Stimulated activated effector memory CD8-positive, alpha-beta T cell treated with anti-CD3 and anti-CD28 coated beads, Interleukin-12 subunit alpha, Interleukin-12 subunit beta, amount 100 ng/mL, for 72 hours (primary cell): ENCODE results near the gene SPAG17.

ENCODE experiments used
- ATAC-seq: fragments of 150-1000 bp; cut with Tn5 transposase; 2 replicates; pipeline ENCODE4 v1.10.0; 2021
- DNase-seq, 2 donors: peaks; one replicate each; pipeline ENCODE4 v3.0.0; 2021 to 2022; ENCODE audit warnings: low spot score in 2 of 2
- H3K27ac Mint-ChIP-seq: one replicate; pipeline ENCODE4 v1.8.0; 2022; ENCODE audit warnings: mild to moderate bottlenecking, mixed read lengths
- H3K36me3 Mint-ChIP-seq: one replicate; pipeline ENCODE4 v1.8.0; 2022; ENCODE audit warnings: mild to moderate bottlenecking, mixed read lengths
- H3K4me1 Mint-ChIP-seq: one replicate; pipeline ENCODE4 v1.8.0; 2022; ENCODE audit warnings: mixed read lengths
- H3K4me3 Mint-ChIP-seq: one replicate; pipeline ENCODE4 v1.8.0; 2022; ENCODE audit warnings: mild to moderate bottlenecking, mixed read lengths
- H3K9me3 Mint-ChIP-seq: one replicate; pipeline ENCODE4 v1.8.0; 2022; ENCODE audit warnings: mixed read lengths

SPAG17 gene

GRCh38 chr1:118021668-118022067 lies 163.4 kb downstream of the SPAG17 start:
- Mint-ChIP-seq H3K36me3 (no peaks in the 10 kb centered on the region), H3K4me1 (no peaks in the 10 kb centered on the region), H3K27ac (no peak overlapping the region), H3K4me3 (no peak overlapping the region), H3K9me3 (no peaks in the 10 kb centered on the region)
- DNase-seq: no peak
- ATAC-seq: no peak

GRCh38 chr1:118018060-118018459 lies 167.0 kb downstream of the SPAG17 start:
- DNase-seq (no peak), ATAC-seq (no peak)
- H3K4me3 Mint-ChIP-seq: no peak overlapping the region
- H3K9me3 Mint-ChIP-seq: no peaks in the 10 kb centered on the region
- H3K36me3 Mint-ChIP-seq: no peaks in the 10 kb centered on the region
- H3K4me1 Mint-ChIP-seq: no peaks in the 10 kb centered on the region
- no peak overlapping the region for H3K27ac Mint-ChIP-seq

- no peak overlapping the region for H3K4me3 Mint-ChIP-seq
- H3K4me1 Mint-ChIP-seq: no peaks in the 10 kb centered on the region
- no peaks in the 10 kb centered on the region for H3K36me3 Mint-ChIP-seq
- ATAC-seq: no peak
- no peak for DNase-seq
- no peak overlapping the region for H3K27ac Mint-ChIP-seq
- no peaks in the 10 kb centered on the region for H3K9me3 Mint-ChIP-seq
These were observed 171.1 kb downstream of the SPAG17 start for GRCh38 chr1:118013938-118014337.

GRCh38 chr1:118013336-118013735 lies 171.7 kb downstream of the SPAG17 start:
- no peaks in the 10 kb centered on the region for H3K4me1 Mint-ChIP-seq
- no peaks in the 10 kb centered on the region for H3K9me3 Mint-ChIP-seq
- H3K4me3 Mint-ChIP-seq: no peak overlapping the region

GRCh38 chr1:118012515-118013124 lies 172.4 kb downstream of the SPAG17 start:
- H3K36me3 Mint-ChIP-seq: no peaks in the 10 kb centered on the region
- no peaks in the 10 kb centered on the region for H3K4me1 Mint-ChIP-seq
- no peak overlapping the region for H3K27ac Mint-ChIP-seq
- peak; percentile 16 for ATAC-seq
- H3K9me3 Mint-ChIP-seq: no peaks in the 10 kb centered on the region
- no peak for DNase-seq
- H3K4me3 Mint-ChIP-seq: no peak overlapping the region

More at GRCh38 chr1:118013336-118013735, 171.7 kb downstream of the SPAG17 start:
- H3K36me3 Mint-ChIP-seq: no peaks in the 10 kb centered on the region
- H3K27ac Mint-ChIP-seq: no peak overlapping the region
- ATAC-seq (no peak), DNase-seq (no peak)

- Mint-ChIP-seq H3K4me3 (no peak overlapping the region), H3K4me1 (no peaks in the 10 kb centered on the region), H3K9me3 (peaks cover 2% of the 10 kb centered on the region), H3K27ac (no peak overlapping the region), H3K36me3 (no peaks in the 10 kb centered on the region)
- DNase-seq (no peak), ATAC-seq (no peak)
These were observed 177.0 kb downstream of the SPAG17 start for GRCh38 chr1:118008011-118008410.

- Mint-ChIP-seq H3K27ac (no peak overlapping the region), H3K9me3 (peaks cover 2% of the 10 kb centered on the region), H3K36me3 (no peaks in the 10 kb centered on the region), H3K4me3 (no peak overlapping the region), H3K4me1 (no peaks in the 10 kb centered on the region)
- DNase-seq: no peak
- no peak for ATAC-seq
These were observed 177.6 kb downstream of the SPAG17 start for GRCh38 chr1:118007391-118007790.

GRCh38 chr1:118004312-118004711 lies 180.7 kb downstream of the SPAG17 start:
- Mint-ChIP-seq H3K4me3 (no peak overlapping the region), H3K27ac (no peak overlapping the region), H3K4me1 (no peaks in the 10 kb centered on the region), H3K9me3 (peaks cover 6% of the 10 kb centered on the region), H3K36me3 (no peaks in the 10 kb centered on the region)
- no peak for ATAC-seq
- DNase-seq: no peak

GRCh38 chr1:117985973-117986372 lies 199.1 kb downstream of the SPAG17 start:
- H3K27ac Mint-ChIP-seq: no peak overlapping the region
- no peak overlapping the region for H3K4me3 Mint-ChIP-seq
- no peaks in the 10 kb centered on the region for H3K36me3 Mint-ChIP-seq
- no peak for DNase-seq
- no peaks in the 10 kb centered on the region for H3K9me3 Mint-ChIP-seq
- ATAC-seq: no peak
- no peaks in the 10 kb centered on the region for H3K4me1 Mint-ChIP-seq

- Mint-ChIP-seq H3K9me3 (no peaks in the 10 kb centered on the region), H3K27ac (no peak overlapping the region), H3K4me3 (no peak overlapping the region), H3K36me3 (no peaks in the 10 kb centered on the region), H3K4me1 (no peaks in the 10 kb centered on the region)
- ATAC-seq: no peak
- no peak for DNase-seq
These were observed 199.8 kb downstream of the SPAG17 start for GRCh38 chr1:117985239-117985638.

GRCh38 chr1:117981455-117982192 lies 203.4 kb downstream of the SPAG17 start:
- H3K9me3 Mint-ChIP-seq: no peaks in the 10 kb centered on the region
- no peaks in the 10 kb centered on the region for H3K4me1 Mint-ChIP-seq
- no peak overlapping the region for H3K27ac Mint-ChIP-seq
- no peaks in the 10 kb centered on the region for H3K36me3 Mint-ChIP-seq
- ATAC-seq (no peak), DNase-seq (no peak)
- no peak overlapping the region for H3K4me3 Mint-ChIP-seq

GRCh38 chr1:117976381-117976780 lies 208.6 kb downstream of the SPAG17 start:
- no peaks in the 10 kb centered on the region for H3K4me1 Mint-ChIP-seq
- no peaks in the 10 kb centered on the region for H3K9me3 Mint-ChIP-seq
- no peak overlapping the region for H3K27ac Mint-ChIP-seq
- H3K4me3 Mint-ChIP-seq: no peak overlapping the region
- ATAC-seq (peak; percentile 32), DNase-seq (no peak)
- no peaks in the 10 kb centered on the region for H3K36me3 Mint-ChIP-seq

GRCh38 chr1:117971777-117972176 lies 213.3 kb downstream of the SPAG17 start:
- Mint-ChIP-seq H3K4me3 (no peak overlapping the region), H3K36me3 (no peaks in the 10 kb centered on the region)

GRCh38 chr1:117970252-117970651 lies 214.8 kb downstream of the SPAG17 start:
- DNase-seq (no peak), ATAC-seq (no peak)
- Mint-ChIP-seq H3K27ac (no peak overlapping the region), H3K9me3 (no peaks in the 10 kb centered on the region), H3K4me1 (no peaks in the 10 kb centered on the region), H3K4me3 (no peak overlapping the region), H3K36me3 (no peaks in the 10 kb centered on the region)

More at GRCh38 chr1:117971777-117972176, 213.3 kb downstream of the SPAG17 start:
- DNase-seq: no peak
- Mint-ChIP-seq H3K4me1 (no peaks in the 10 kb centered on the region), H3K9me3 (no peaks in the 10 kb centered on the region), H3K27ac (no peak overlapping the region)
- ATAC-seq: no peak

GRCh38 chr1:117967881-117968280 lies 217.1 kb downstream of the SPAG17 start:
- DNase-seq: no peak
- H3K36me3 Mint-ChIP-seq: no peaks in the 10 kb centered on the region
- H3K4me1 Mint-ChIP-seq: no peaks in the 10 kb centered on the region
- H3K9me3 Mint-ChIP-seq: no peaks in the 10 kb centered on the region
- H3K27ac Mint-ChIP-seq: no peak overlapping the region
- no peak overlapping the region for H3K4me3 Mint-ChIP-seq
- ATAC-seq: no peak

GRCh38 chr1:117967477-117967876 lies 217.6 kb downstream of the SPAG17 start:
- H3K4me3 Mint-ChIP-seq: no peak overlapping the region
- no peaks in the 10 kb centered on the region for H3K4me1 Mint-ChIP-seq
- peaks cover 2% of the 10 kb centered on the region for H3K36me3 Mint-ChIP-seq
- H3K27ac Mint-ChIP-seq: no peak overlapping the region
- DNase-seq (no peak), ATAC-seq (no peak)
- no peaks in the 10 kb centered on the region for H3K9me3 Mint-ChIP-seq
